Muscle layer of colon (tissue), 2 donors: ENCODE results near the gene NDUFA5.
A peak's percentile ranks its signal among the peaks of the same experiment; 100 is the strongest.
"Not testable (repeated sequence)": the region's sequence is repeated elsewhere in the genome, so short reads cannot be mapped to it uniquely, and the experiment has no call there.

ENCODE experiments used
- H3K27ac ChIP-seq: one replicate; pipeline ENCODE4 v1.7.0; 2013; ENCODE audit warnings: low read depth, mild to moderate bottlenecking, low read length, moderate library complexity
- H3K27me3 ChIP-seq, 2 donors: one replicate each; pipeline ENCODE4 v1.7.0; 2013; ENCODE audit warnings: low read length in 2 of 2, mild to moderate bottlenecking in 2 of 2; ENCODE audit not compliant: insufficient read depth in 2 of 2, control insufficient read depth in 1 of 2
- H3K36me3 ChIP-seq: one replicate; pipeline ENCODE4 v1.7.0; 2013; ENCODE audit warnings: mild to moderate bottlenecking, low read length; ENCODE audit not compliant: insufficient read depth
- H3K4me1 ChIP-seq: one replicate; pipeline ENCODE4 v1.7.0; 2013; ENCODE audit warnings: mild to moderate bottlenecking, low read length; ENCODE audit not compliant: insufficient read depth
- H3K4me3 ChIP-seq, 2 donors: one replicate each; pipeline ENCODE4 v1.7.0; 2013; ENCODE audit warnings: low read length in 2 of 2, low read depth in 1 of 2, mild to moderate bottlenecking in 1 of 2, moderate library complexity in 1 of 2
- H3K9ac ChIP-seq: one replicate; pipeline ENCODE4 v1.7.0; 2013; ENCODE audit warnings: low read length
- H3K9me3 ChIP-seq: one replicate; pipeline ENCODE4 v1.7.0; 2013; ENCODE audit warnings: mild to moderate bottlenecking, low read length
- donor health status: abdominal sarcoma.
- donor health status: Adenocarcinoma of cecum.

NDUFA5 gene

DNA sequence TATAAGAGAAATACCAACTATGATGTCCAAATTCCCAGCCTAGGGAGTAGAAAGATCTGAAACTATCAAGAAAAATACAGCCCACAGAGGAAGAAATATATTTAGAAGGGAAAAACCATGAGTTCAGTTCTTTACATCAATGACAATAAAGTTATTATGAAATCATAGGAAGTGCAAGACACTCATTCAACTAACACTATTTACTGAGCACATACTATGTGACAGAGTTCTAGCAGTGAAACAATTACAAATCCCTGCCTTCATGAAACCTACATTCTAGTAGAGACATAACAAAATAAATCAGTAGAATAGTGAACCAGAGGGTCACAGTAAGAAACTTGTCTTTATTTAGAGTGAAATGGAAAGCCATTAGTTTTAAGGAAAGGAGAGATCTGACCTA is 2.1 kb downstream of the NDUFA5 start:
- H3K27me3 ChIP-seq = no peaks in the 10 kb centered on the region
- H3K9me3 ChIP-seq = no peaks in the 10 kb centered on the region
- no peak overlapping the region for H3K9ac ChIP-seq
- peaks cover 17% of the 10 kb centered on the region for H3K4me1 ChIP-seq
- H3K4me3 ChIP-seq = no peak overlapping the region
- H3K36me3 ChIP-seq = peaks cover 12% of the 10 kb centered on the region
- H3K27ac ChIP-seq = no peak overlapping the region

DNA sequence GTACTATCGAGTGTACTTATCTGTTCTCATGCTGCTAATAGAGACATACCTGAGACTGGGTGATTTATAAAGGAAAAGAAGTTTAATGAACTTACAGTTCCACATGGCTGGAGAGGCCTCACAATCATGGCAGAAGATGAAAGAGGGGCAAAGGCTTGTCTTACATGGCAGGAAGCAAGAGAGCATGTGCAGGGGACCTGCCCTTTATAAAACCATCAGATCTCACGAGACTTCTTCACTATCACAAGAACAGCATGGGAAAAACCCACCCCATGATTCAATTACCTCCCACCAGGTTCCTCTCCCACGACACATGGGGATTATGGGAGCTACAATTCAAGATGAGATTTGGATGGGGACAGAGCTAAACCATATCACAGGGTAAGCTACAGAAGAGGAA is 4.5 kb downstream of the NDUFA5 start:
- H3K9me3 ChIP-seq = no peaks in the 10 kb centered on the region
- H3K9ac ChIP-seq = no peak overlapping the region
- H3K4me1 ChIP-seq = peaks cover 13% of the 10 kb centered on the region
- H3K27me3 ChIP-seq = no peaks in the 10 kb centered on the region
- no peak overlapping the region for H3K4me3 ChIP-seq
- peaks cover 21% of the 10 kb centered on the region for H3K36me3 ChIP-seq
- H3K27ac ChIP-seq = no peak overlapping the region

DNA sequence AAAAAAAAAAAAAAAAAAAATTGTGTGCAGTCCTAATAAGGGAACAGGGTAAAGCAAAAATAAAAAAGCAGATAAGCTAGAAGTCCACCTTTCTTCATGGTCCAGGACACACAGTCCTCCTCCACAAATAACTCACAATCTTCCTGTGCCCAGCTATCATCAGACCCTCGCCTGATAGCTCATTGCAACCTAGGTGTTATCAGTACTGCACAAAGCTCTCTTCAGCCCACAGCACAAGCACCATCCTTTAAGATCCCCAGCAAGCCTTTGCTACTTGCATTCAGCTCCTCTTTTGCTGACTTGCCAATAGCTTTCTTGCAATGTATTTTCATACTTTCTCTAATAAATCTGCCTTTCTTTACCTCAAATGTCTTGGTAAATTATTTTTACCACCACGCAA is 5.0 kb downstream of the NDUFA5 start:
- H3K27me3 ChIP-seq = no peaks in the 10 kb centered on the region

DNA sequence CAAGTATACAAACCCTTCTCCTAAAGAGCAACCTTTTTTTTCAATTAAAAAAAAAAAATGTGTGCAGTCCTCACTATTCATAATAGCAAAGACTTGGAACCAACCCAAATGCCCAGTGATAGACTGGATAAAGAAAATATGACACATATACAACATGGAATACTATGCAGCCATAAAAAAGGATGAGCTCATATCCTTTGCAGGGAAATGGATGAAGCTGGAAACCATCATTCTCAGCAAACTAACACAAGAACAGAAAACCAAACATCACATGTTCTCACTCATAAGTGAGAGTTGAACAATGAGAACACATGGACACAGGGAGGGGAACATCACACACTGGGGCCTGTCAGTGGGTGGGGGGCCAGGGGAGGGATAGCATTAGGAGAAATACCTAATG is 5.5 kb downstream of the NDUFA5 start:
- H3K9me3 ChIP-seq, H3K27me3 ChIP-seq, H3K9ac ChIP-seq, H3K4me3 ChIP-seq, H3K27ac ChIP-seq: not testable (repeated sequence)
- Histone ChIP-seq H3K36me3 (peaks cover 21% of the 10 kb centered on the region), H3K4me1 (peaks cover 13% of the 10 kb centered on the region)

More for the DNA sequence above, 5.0 kb downstream of the NDUFA5 start:
- no peak overlapping the region for H3K4me3 ChIP-seq
- H3K36me3 ChIP-seq = peaks cover 21% of the 10 kb centered on the region
- no peak overlapping the region for H3K9ac ChIP-seq
- no peaks in the 10 kb centered on the region for H3K9me3 ChIP-seq
- no peak overlapping the region for H3K27ac ChIP-seq
- peaks cover 13% of the 10 kb centered on the region for H3K4me1 ChIP-seq

DNA sequence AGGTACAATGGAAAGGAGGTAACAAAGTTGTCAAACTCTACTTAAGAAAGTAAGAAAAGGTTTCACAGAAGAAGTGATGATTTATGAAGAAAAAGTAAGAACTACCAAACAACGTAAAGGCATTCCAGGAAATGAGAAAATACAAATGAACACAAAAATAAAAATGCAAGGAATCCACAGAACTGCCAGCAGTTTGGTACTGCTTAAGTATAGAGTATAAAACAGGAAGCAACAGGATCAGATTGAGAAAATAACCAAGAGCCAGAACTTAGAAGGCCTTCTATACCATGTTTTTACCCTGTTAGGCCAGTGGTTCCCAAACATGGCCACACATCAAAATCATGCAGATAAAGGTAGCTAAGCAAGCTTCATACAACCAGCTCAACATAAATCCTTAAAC is 9.2 kb downstream of the NDUFA5 start:
- H3K27ac ChIP-seq = no peak overlapping the region
- H3K4me3 ChIP-seq = no peak overlapping the region
- H3K36me3 ChIP-seq = peaks cover 9% of the 10 kb centered on the region
- H3K4me1 ChIP-seq = no peaks in the 10 kb centered on the region
- no peak overlapping the region for H3K9ac ChIP-seq
- no peaks in the 10 kb centered on the region for H3K9me3 ChIP-seq
- no peaks in the 10 kb centered on the region for H3K27me3 ChIP-seq

DNA sequence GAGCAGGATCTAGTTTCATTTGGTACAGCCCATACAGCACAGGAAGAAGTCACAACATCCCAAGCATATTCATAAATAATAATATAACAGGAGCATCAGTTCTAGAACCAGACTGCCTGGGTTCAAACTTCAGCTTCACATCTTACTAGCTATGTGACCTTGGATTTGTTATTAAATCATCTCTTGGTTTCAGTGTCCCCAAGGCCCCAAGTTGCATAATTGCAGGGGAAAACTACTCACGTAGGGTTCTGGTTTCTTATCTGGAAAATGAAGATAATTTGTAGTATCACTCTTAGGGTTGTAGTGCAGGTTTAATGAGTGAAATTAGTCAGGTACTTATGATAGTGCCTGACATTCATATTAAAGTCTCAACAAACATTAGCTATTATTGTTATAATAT is 17.7 kb downstream of the NDUFA5 start:
- Histone ChIP-seq H3K4me1 (no peaks in the 10 kb centered on the region), H3K9me3 (no peaks in the 10 kb centered on the region), H3K27ac (no peak overlapping the region), H3K27me3 (no peaks in the 10 kb centered on the region), H3K4me3 (no peak overlapping the region), H3K9ac (no peak overlapping the region), H3K36me3 (no peaks in the 10 kb centered on the region)

DNA sequence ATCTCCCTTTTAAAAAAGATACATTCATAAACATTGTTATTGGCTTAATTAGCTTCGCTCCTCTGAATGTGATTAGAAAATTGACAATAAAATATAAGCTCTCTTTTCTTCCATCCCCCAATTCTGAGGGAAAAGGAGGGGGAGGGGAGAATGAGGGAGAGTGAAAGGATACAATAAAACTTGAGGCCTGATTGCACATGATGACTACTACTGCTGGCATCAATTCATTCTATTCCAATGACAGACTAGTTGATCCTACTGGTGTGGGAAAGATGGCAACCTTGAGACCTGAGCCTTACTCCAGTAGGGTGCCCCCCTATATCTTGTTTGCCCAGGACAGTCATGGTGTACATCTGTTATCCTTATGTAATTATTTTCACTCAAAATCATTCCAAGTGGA is 18.7 kb downstream of the NDUFA5 start:
- H3K9ac ChIP-seq = no peak overlapping the region
- H3K36me3 ChIP-seq = no peaks in the 10 kb centered on the region
- H3K27me3 ChIP-seq = no peaks in the 10 kb centered on the region
- no peaks in the 10 kb centered on the region for H3K9me3 ChIP-seq
- peaks cover 4% of the 10 kb centered on the region for H3K4me1 ChIP-seq
- no peak overlapping the region for H3K4me3 ChIP-seq
- H3K27ac ChIP-seq = no peak overlapping the region

DNA sequence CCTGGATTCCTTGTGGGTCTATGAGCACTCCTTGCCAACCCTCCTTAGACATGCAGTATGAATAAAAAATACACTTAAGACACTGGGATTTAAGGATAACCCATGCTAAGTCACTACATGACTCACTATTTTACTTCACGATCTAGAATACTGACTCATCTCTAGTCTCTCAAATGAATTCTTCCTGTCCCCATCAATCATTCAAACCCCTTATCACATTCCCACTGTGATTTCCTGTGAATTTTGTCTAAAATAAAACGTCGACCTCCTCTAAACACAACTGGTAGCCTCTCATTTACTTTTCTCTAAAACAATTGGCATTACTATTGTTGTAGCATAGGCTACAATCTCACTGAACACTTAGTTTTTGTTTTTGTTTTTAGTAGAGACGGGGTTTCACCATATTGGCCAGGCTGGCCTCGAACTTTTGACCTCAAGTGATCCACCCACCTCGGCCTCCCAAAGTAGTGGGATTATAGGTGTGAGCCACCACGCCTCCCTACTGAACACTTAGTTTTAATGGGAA is 19.4 kb downstream of the NDUFA5 start:
- Histone ChIP-seq H3K4me1 (peaks cover 5% of the 10 kb centered on the region), H3K9ac (no peak overlapping the region), H3K27ac (no peak overlapping the region), H3K36me3 (no peaks in the 10 kb centered on the region), H3K9me3 (no peaks in the 10 kb centered on the region), H3K27me3 (no peaks in the 10 kb centered on the region), H3K4me3 (no peak overlapping the region)

DNA sequence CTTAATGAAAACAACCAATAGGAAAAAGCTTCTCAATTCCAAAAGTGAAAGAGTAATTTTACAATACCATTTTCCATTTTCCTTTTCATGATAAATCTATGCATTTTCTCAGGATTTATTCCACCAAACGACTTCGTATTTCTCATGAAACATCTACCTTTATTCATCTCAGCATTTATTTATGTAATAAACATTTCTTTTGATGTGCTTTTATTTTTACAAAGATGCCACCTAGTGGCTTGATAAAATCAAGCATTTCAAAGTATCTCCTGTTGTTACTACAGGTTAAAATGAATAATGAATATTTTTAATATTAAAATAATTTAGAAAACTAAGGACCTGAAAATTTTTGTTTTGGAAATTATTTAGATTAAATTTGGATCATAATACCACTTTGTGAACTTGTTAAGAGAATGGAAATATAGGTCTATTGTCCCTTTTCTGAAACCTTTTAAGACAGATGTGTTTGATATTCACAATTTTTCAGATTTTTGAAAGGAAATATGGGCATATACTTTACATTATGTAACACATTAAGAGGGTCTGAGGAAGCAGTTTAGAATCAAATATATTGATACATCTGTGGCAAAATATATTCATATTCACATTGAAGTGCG is 20.5 kb downstream of the NDUFA5 start:
- Histone ChIP-seq H3K36me3 (no peaks in the 10 kb centered on the region), H3K27me3 (no peaks in the 10 kb centered on the region), H3K9ac (no peak overlapping the region), H3K27ac (no peak overlapping the region), H3K4me1 (peaks cover 5% of the 10 kb centered on the region), H3K4me3 (no peak overlapping the region), H3K9me3 (no peaks in the 10 kb centered on the region)

DNA sequence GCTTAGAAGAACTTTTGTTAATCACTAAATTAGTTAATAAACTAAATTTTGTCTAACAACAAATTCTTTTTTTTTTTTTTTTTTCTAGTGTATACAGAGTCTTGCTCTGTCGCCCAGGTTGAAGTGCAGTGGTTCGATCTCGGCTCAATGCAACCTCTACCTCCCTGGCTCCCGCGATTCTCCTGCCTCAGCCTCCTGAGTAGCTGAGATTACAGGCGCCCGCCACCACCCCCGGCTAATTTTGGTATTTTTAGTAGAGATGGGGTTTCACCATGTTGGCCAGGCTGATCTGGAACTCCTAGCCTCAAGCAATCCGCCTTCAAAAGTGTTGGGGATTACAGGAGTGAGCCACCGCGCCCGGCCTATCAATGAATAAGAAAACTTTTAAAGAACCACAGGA is 22.1 kb downstream of the NDUFA5 start:
- Histone ChIP-seq H3K27me3 (no peaks in the 10 kb centered on the region), H3K36me3 (no peaks in the 10 kb centered on the region), H3K4me1 (peaks cover 5% of the 10 kb centered on the region), H3K9me3 (no peaks in the 10 kb centered on the region), H3K27ac (no peak overlapping the region), H3K4me3 (peak overlapping the region in 1 of 2 donors; percentile 26), H3K9ac (no peak overlapping the region)

DNA sequence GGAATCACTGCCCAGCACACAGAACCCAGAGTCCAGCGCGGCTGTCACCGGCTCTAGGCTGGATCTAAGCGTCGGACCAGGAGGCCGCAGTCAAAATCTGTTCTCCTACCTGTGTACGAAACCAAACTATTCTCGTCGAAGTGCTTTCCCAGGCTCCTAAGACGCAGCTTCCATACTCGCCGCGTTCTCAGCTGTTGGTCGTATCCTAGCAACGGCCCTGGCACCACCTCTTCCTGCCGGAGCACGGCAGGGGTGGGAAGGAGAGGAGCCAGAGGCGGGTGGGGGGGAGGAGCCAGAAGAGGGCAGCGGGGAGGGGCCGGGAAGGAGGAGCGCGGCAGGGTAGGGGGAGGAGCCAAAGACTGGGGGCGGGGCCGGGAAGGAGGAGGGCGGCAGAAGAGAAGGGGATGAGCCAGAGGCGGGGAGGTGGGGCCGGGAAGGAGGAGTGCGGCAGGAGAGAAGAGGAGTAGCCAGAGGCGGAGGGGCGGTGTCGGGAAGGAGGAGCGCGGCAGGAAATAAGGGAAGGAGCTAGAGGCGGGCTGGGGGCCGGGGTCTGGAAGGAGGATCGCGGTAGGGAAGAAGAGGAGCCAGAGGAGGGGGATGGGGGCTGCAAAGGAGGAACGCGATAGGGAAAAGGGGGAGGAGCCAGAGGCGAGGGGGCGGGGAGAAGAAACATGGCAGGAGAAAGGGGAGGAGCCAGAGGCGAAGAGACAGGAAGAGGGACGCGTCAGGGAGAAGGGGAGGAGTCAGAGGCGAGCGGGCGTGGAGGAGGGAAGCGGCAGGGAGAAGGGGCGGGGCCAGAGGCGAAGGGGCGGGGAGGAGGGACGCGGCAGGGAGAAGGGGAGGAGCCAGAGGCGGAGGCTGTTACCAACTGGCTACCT is 23.0 kb downstream of the NDUFA5 start, which contains the start of gene IQUB:
TSS of gene IQUB (minus strand) at position 213 of the 878 bp plus-strand sequence. CDS start 22,255 bp downstream, outside the sequence.
- H3K4me1 ChIP-seq = peaks cover 5% of the 10 kb centered on the region
- H3K36me3 ChIP-seq = no peaks in the 10 kb centered on the region
- no peaks in the 10 kb centered on the region for H3K27me3 ChIP-seq
- H3K9ac ChIP-seq = peak within 1 kb of the TSS; percentile 42
- peak within 1 kb of the TSS; percentile 38 to 92 for H3K4me3 ChIP-seq
- H3K27ac ChIP-seq = peak within 1 kb of the TSS; percentile 59
- no peaks in the 10 kb centered on the region for H3K9me3 ChIP-seq
